ENCODE results near the gene ANO4.

ANO4 gene

DNA sequence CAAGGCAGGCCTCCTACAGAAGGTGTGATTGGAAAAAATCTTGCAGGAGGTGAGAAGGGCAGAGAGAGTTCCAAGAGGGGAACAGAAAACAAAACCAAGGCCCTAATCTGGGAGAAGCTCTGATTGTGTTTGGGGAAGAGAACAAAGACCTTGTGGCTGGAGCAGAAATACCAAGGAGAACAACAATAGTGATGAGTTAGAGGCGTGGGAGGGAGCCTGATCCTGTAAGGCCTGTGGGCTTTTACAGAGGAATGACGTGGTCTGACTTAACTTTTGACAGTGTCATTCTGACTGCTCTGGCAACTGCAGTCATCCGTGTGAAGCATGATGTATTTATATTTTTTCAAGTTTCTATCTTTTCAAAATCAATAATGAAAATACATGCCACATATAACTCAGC, 200.6 kb downstream of the ANO4 start:
- DNase-seq = no peak

DNA sequence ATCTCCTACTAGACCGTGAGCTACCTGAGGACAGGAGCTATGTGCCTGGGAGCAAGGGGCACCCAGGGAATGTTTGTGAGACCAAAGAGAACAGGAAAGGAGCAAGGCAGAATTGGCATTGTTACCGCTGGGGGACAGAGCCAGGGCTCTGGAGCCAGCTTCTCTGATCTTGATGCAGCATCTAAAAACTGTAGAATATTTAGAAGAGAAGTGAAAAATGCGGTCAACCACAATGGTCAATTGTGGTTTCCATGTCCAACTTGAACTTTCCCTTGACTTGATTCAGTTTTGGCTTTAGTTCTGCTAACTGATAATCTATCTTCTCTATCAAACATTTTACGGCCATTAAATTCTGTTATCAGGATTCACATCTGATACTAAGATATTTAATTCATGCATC, 201.2 kb downstream of the ANO4 start:
- DNase-seq = no peak

DNA sequence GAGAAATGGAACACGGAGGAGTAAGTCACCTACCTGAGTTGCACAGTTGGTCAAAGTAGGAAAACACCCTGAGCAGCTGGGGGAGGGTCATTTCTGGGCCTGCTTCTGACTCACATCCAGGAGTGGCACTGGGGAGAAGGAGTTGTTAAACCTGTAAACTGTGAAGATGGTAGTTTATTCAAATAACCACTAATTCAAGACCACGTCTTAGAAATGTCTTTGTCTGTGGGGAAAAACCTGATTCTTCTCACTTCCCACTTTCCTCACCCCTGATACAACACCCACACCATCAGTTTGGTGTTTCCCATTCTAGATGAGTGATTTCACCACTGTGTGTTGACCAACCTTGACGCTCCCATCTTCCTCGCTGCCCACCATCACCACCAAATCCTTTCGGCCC, 207.1 kb downstream of the ANO4 start:
- DNase-seq = no peak

DNA sequence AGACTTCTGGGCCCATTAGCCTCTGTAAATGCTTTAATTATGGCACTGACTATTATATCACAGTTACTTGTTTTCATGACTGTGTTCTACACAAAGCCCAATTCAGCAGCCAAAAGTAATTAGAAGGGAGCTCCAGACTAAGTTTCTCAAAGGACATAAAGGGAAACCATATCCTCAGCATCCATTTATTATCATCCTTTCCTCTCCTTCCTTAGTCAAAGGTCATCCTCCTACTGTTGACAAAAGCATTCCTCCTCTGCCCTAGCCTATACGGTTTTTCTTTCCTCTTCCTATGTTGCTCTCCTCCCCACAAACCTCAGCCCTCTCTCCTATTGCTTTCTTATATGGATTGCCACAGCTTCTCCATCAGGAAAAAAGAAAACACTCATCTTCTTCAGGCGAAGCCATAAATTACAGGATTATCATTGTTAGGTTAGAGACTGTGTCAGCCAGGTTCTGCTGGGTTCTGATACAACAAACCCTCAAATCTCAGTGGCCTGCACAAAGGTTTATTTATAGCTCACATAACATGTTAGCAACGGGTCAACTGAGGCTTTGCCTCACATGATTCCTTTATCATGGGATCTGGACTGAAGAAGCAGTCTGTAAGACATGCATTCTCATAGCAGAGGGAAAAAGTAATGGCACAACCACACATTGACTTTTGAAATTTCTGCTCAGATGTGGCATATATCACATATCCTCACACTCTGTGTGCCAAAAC, 208.3 kb downstream of the ANO4 start:
- no peak for DNase-seq

DNA sequence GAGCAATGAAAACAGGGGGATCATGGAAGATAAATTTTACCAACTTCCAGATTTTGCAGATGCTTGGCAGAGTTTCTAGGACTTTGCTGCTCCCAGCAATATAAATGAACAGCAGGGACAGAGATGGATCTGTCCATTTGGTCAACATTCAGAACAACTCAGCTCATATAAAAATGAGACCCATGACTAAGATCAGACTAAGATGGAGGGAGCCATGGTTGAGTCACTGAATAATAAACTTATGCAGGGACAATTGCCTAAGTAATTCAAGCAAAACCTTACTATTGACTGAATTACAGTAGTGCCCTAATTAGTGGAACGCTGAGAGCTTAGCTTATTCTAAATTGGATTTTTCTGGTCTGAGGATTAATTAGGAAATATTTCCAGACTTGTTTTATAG, 210.3 kb downstream of the ANO4 start:
- no peak for DNase-seq

DNA sequence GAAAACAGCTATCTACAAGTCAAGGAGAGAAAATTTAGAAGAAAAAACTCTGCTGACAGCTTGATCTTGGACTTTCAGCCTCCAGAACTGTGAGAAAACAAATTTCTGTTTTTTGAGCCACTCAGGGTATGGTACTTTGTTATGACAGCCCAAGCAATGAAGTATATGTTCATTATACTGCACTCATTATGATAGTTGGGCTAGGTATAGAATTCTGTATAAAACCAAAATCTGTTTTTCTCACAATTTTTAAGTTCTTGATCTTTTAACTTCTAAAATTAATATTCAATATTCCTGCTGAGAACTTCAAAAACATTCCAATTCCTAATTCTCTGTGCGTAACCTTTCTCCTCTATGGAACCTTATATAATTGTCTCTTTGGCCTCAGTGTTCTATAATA, 214.7 kb downstream of the ANO4 start:
- DNase-seq = no peak

DNA sequence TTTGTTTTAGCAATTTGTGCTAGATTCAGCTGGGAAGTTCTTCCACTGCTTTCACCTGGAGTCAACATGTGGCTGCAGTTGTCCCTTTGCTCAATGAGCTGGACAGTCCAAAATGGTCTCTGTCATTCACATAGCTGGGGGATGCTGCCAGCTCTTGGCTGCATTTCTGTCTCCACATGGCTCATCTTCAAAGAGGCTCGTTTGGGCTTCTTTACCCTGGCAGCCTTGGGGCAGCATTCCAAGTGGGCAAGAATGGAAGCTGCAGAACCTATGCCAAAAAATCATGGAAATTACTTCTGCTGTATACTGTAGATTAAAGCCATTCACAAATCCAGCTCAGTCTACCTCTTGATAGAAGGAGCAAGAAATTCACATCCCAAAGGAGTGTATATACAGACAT, 216.3 kb downstream of the ANO4 start:
- no peak for DNase-seq

DNA sequence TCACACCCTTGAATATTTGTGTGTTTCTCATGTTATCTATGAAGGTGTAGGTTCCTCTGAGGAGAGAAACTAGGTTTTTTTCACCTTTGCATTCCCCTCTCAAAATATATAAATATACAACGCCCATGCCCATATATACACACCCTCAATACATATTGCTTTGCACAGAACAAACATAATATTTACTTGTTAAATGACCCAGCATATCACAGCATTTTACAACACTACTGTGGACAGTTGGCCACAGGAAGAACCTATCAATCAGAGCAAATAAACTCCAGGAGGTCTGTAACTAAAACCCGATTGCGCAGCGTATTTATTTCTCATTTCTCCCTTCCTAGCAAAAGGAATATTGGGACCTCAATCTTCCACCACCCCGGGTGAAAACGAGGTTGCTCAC, 219.4 kb downstream of the ANO4 start:
- DNase-seq = no peak

DNA sequence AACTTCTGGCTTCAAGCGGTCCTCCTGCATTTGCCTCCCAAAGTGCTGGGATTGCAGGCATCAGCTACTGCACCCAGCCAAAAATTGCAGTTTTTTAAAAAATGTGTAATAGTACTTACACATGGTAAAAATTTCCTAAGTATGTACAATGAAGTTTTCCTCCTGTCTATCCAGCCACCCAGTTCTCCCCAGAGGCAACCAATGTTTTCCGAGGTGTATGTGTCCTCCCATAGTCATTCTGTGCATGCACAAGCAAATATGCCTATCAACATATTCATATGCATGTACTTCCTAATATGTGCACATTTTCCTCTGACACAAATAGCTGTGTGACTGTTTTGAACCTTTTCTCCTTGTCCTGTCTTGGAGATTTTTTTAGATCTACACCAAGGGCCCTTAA, 220.5 kb downstream of the ANO4 start:
- no peak for DNase-seq

DNA sequence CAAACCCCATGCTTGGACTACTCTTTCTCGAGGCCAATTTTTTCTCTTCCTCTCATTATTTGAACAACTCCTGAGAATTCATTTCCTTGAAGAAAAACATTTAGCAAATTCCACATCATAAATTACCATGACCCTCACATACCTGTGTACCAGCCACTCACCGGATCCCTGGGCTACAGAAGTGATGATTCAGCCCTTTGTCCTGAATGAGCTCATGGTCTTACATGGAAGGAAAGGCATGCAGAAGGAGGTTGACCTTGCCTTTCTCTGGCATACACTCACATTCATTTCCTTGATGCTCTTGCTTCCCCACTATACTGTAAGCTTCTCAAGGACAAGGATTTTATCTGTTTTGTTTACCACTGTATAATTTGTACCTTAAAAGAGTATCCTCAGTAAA, 224.0 kb downstream of the ANO4 start:
- no peak for DNase-seq

DNA sequence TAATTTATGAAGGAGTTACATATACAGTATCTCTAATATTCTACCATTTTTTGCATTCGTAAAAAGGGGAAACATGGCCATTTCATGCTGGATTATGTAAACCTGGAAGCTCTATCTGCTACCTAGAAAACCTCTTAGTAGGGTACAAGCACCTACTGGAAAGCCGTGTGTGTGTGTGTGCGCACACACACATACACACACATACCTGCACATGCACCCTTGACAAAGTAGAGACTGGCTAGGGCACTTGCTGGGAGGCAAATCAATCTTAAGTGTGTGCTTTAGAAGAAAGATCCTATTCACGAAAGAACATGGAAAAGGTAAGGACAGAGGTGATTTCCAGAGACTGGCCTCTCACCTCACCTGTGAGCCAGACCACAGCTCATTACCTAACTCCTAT, 224.6 kb downstream of the ANO4 start:
- no peak for DNase-seq

DNA sequence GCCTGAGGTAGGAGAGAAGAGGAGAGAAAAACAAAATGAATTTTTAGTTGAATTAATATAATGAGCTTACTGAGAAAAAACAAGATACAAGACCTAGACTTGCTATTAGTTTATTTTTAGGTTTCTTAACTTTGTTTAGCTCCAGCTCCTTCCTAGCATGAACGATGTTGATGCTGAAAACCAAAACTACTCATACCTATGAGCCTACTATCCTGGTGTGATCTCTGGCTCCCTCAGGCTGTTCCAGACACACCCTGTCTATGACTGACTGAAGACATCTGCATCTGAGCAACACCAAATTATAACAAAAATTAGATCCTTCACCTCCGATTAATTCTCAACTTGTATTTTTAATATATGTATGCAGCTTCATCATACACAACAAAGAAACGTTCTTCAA, 225.1 kb downstream of the ANO4 start:
- no peak for DNase-seq

DNA sequence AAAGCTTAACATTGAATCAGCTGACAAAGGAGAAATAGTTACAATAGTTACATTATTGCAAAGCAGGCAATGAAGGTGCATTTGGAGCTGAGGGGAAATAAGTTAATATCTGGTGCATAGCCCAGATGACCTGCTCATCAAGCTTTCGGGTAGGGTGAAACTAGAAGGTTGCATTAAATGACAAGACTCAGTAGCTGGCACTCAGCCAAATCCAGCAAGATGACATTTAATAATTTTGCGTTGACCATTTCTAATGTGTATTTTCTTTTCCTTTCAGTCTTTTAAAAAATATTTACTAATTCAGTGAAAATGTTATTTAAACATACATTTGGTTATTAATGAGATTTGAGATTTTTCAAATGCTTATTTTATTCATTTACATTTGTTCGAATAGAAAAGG, 226.9 kb downstream of the ANO4 start:
- no peak for DNase-seq

DNA sequence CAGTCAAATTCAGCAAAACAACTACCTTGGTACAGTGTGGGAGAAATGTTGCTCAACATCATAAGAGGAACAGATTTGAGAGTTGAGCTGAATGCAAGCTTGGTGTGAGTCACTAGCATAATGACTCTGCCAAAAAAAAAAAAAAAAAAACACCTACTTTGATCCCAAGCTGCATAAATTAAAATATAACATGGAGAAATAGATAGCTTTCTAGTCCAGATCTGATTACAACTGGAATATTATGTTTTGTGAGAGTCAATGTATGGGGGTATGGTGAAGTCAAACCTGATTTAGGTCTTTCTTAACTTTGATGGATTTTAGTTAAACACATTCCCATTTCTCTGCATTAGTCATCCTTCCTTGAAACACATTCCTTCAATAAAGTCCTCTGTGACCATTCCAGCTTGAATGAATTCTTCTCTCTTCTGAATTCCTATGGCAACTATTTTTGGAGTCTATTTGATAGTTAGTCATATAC, 227.4 kb downstream of the ANO4 start:
- DNase-seq = no peak

DNA sequence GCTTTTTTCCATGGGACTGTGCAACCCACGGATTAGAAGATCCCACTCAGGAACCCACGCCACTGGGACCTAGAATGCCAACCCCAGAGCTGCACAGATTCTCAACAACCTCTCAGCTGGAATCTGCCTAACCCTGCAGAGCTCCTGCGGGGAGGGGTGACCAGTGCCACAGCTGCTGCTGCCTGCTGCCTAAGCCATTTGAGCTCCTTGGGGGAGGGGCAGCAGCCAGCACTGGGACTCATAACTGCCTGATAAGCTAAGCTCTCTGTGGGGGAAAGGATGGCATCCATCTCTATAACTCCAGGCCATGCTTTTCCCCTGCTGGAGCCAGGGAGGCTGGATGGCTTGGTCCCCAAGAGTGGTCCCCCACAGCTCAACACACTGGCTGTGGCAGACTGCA, 232.6 kb downstream of the ANO4 start:
- DNase-seq = no peak

DNA sequence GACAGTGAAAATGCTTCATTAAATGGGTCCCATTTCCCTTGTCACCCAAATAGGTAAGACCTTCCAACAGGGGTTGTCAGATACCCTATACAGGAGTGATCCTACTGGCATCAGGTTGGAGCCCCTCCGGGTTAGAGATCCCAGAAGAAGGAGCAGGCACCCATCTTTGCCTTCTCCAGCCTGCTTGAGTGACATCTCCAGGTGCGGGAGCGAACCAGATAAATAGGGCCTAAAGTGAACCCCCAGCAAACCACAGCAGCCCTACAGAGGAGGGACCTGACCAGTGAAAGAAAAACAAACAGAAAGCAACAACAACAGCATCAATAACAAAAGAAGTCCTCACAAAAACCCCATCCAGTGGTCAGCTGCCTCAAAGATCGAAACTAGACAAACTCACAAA, 233.2 kb downstream of the ANO4 start:
- DNase-seq = no peak

DNA sequence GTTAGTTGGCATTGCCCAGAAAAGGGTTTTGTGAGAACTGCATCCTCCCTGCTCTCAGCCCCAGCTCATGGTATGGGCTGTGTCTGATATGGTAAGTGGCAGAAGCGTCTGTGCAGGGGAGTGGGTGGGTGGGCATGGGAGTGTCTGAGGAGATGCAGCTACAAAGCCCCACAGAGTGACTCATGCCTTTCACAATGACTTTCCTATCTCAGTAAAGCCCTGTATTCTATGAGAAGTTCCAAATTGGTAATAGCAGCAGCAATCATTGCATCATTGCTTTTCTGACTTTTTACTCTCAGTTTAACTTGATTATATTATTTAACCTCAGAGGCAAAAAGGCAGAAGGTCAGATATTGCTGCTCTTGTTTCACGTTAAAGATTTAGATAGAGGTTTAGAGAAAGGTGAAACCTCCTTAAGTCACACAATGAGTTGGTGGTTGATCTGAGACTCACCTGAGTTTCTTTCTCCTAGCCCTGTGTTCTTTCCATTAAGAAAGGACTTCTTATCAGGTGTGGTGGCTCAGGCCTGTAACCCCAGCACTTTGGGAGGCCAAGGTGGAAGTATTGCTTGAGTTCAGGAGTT, 243.8 kb downstream of the ANO4 start:
- DNase-seq = no peak

DNA sequence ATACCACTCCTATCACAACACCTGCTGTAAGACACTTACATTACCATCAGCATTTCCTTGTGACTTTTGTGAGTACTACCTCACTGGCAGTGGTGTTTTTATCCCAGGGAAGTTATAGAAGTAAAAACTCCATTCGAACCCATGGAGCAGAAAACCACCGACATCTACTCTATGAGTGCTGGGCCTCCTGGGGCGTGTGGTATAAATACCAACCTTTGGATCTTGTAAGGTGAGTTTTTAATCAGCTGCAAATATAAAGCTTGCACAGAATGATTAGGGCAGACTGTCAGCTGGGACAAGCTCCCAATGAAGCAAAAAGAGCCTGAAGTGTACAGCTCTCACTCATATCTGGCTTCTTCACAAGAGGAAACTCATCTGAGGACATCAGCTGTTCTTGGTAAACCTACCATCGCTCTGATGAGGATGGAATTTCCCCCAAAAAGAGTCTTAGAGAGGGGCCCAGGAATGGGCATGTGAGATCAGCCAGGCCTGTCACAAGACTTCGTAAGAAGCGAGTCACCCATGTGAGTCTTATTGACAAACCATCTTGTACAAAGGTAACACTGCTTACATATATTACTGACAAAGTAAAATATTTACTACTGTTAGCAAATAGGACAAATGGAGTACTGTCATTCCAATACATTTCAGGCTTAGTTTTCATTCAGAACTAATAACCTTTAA, 245.4 kb downstream of the ANO4 start:
- no peak for DNase-seq

DNA sequence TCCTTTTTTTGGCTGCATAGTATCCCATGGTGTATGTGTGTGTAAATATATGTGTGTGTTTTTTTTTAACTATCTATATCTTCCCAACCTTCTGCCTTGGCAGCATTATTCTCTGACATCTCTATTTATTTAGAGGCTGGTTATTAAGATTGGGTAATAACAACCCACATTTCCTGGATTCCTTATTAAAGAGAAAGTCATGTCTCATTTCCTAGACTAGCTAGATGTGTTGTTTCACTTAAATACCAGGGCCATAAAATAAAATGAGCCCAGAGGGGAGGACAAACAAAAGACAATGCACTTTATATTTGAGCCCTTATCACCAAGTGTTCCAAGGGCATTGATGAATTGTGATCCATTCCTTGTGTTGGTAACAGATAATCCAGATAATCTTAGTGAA, 246.4 kb downstream of the ANO4 start:
- no peak for DNase-seq

DNA sequence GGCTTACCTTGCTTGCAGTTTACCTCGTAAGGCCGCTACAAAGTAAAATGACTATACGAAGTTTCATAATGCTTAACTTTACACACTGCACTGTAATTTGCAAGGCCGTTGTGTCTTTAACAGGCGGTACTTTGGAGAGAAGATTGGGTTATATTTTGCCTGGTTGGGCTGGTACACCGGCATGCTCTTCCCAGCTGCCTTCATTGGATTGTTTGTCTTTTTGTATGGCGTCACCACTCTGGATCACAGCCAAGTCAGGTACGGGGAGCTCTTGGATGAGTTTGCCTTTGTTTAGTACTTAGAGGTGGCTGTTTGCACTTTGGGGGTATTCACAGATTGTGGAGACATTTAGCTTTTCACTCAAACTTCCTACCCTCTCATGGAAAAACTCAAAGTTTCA, 247.6 kb downstream of the ANO4 start:
- DNase-seq = no peak

DNA sequence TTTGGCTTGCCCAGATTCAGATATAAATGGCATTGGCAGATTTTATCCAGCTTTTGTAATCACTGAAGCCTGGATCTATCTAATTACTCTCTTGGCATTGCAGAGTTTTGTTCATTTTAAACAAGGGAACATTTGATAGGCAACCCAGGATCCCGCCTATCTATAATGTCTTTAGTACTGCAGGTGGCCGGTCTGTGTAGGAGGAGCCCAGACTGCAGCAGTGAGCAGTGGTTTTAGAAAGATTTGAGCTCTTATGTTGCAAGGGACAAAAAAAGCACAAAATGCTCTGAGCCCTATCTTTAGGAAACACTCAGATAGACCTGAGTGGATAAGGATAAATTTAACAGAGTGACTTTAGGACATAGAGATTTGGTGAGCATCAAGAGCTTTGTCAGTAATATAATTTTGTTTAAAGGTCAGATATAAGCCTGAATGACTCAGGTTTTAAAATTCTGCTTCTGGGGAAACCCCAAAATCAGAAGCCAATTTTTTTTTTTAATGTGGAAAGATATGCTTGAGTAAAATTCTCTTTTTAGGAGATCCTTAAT, 250.0 kb downstream of the ANO4 start:
- DNase-seq = no peak

DNA sequence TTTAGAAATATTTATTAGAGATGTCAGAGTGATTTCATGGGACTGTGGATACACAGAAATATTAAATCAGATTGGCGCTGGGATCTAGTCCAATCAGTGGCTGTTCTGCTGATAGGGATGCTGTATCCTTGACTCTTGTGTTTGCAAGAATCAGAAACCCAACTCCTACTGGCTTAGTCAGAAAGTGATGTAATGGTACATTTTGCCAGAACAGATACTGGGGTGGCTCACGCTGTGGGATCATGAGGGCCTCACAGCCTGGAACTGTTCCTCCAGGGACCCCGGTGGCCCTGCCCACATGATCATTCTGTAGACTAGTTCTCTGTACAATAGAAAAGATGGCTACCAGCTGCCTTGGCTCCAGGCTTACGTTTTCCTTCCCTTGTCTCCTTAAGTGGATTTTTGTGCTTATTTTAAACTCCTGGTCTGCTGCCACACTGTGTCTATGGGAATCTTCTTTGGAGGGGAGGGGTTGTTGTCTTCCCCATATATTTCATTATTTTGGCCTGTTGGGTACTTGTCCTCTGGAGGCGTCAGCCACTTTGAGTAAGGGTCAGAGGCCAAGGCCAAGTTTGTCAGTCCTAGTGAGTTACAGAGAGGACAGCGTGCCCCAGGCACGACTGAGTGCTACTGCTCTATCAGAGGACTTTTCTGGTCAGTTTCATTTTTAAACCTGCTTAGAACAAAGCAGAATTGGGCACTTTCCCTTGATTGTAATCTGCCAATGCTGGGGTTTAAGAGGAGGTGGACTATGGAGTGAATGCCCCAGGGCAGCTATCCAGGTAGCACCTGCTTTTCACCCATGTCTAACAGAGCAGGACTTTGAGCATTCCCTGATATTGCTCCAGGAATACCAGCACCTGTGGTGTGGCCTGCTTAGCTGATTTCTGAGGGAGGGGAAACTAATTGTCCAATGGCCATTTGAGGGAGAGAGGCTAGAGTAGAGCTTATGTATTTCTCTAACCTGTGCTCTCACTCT, 251.2 kb downstream of the ANO4 start:
- DNase-seq = no peak

DNA sequence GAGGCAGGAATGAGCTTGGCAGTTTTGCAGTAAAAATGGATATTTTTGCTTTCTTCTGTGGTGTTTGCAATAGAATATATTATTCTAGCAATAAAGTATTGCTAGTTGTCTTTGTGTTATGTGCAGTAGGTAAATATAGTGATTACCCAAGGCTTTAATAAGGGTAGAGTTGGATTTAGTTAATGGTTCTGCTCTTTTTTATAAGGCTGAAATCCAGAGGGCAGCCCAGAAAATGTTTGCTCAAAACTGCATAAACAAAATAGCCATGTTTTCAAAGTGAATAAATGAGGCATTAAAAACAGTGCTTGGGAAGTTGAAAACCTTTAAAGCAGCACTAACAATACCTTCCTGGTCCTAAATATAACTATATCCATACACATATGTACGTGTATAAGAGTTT, 253.1 kb downstream of the ANO4 start:
- no peak for DNase-seq
